HG02588 (cell line): ENCODE results near the gene TBC1D22A.

Experiments used
- ATAC-seq: cut with Tn5 transposase; IDR thresholded peaks from one replicate; pipeline ENCODE4 v1.9.1; 2021; ENCODE audit warnings: mild to moderate bottlenecking, moderate library complexity; ENCODE audit not compliant: unreplicated experiment

TBC1D22A gene

GRCh38 chr22:46983046-46983445 lies 220.6 kb downstream of the TBC1D22A start:
- no peak for ATAC-seq

DNA sequence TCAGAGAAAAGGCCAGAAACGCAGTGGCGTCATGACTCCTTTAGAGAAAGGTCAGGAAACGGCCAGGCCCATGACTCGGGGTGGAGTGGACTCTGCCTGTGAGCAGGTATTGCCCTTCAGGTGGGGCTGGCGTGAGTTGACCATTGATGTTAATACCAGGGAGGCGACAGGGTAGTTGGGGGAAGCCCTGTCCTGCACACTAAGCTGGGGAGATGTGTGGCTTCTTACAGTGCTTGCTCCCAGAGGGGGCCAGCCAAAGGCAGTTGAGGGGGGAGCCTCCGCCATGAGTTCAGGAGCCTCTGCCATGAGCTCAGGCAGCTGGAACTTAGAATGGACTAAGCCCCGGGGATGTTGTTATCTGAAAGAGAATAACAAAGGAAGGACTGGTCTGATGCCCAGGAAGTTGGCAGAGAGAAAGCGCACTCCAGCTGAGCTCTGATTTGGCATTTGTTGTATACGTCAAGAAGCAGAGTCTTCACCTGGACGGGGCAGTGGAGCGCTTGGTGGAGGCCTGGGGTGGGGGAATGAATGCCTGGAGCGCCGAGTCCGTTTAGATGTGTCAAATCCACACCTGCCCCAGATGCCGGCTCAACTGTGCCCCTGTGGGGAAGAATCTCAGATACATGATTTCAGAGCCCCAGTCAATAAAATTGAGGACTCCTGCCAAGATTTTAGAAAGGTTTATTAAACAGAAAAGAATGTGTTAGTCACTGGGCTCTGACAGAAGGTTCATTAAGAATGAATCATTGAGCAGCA lies 222.5 kb downstream of the TBC1D22A start:
- no peak for ATAC-seq

DNA sequence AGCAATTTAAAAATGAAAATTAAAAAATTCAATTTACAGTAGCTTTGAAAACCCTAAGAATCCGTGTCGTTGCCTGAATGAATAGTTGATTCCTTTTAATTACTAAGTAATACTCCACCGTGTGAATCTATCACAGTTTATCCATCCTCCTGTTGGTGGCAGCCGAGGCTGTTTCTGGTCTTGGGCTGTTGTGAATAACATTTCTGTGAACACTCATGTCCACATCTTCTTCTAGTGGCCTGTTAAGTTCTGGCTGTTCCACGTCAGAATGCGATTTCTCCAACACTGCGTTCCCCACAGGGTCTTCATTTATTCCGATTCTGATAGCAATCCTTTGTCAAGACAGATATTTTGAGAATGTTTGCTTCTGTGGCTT lies 223.0 kb downstream of the TBC1D22A start:
- ATAC-seq: no peak

- ATAC-seq: no peak
Observed at GRCh38 chr22:46986788-46987187, 224.3 kb downstream of the TBC1D22A start.

DNA sequence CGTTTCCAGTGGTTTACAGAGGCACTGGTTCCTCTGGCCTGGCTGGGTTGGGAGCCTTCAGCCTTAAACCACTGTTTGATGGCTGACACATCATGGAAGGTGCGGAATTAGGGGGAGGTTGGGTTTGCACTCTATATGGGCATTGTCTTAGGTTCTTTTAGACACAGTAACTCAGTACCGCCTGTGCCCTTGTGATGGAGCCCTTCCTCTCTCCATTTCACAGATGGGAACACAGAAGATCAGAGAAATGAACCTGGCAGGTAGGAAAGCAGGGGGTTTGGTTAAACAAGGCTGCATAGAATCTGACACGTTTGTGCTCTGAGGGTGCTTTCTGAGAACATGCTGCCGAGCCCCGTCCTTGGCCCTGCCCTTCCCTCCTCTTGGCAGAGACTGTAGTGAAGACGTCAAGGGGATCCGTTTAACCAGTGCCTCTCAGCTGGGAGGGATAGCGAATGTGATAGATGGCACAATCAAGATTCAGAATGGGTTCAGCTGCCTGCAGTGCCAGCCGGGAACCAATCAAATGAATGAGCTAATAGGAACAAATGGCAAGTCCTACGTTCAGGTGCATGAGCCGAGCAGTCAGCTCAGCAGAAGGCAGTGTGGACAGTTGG lies 228.6 kb downstream of the TBC1D22A start:
- no peak for ATAC-seq

- ATAC-seq: no peak
Observed at GRCh38 chr22:46991666-46992065, 229.2 kb downstream of the TBC1D22A start.

GRCh38 chr22:46992121-46992731 lies 229.8 kb downstream of the TBC1D22A start:
- no peak for ATAC-seq

DNA sequence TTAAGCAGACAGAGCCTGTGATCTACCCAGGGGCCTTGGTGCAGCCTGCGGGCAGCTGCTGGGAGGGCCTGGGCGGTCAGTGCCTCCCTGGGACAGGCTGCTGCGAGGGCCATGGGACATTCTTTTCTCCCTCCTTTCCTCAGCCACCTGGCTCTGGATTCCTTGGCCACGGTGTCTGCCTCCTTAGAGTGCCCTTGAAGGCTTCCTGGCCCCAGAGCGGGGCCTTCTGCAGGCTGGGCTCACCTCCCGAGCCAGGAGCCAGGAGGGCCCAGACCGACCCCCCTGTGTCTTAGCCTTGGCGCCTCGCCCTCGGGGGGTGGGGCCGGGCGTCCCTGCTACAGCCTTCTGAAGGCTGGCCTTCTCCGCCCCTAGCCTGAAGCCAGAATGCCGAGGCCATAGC lies 231.2 kb downstream of the TBC1D22A start:
- ATAC-seq: no peak

DNA sequence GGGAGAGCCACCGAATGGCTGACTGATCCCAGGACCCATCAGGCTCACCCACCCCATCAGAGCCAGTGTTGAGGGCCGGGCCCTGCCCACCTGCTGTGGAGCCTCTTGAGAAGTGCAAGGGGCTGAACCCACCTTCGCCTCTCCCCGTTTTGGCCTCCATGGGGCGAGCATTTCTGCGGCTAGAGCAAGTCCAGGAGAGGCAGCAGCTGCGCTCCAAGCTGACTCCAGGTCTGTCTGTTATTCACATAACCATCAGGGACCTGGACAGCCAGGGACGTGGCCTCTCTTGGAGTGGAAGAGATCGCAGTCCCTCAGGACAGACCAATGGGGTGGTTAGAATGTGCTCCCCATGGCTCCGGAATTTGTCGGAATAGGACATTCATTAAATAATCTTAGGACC lies 231.8 kb downstream of the TBC1D22A start:
- no peak for ATAC-seq

GRCh38 chr22:46994983-46995382 lies 232.5 kb downstream of the TBC1D22A start:
- no peak for ATAC-seq

DNA sequence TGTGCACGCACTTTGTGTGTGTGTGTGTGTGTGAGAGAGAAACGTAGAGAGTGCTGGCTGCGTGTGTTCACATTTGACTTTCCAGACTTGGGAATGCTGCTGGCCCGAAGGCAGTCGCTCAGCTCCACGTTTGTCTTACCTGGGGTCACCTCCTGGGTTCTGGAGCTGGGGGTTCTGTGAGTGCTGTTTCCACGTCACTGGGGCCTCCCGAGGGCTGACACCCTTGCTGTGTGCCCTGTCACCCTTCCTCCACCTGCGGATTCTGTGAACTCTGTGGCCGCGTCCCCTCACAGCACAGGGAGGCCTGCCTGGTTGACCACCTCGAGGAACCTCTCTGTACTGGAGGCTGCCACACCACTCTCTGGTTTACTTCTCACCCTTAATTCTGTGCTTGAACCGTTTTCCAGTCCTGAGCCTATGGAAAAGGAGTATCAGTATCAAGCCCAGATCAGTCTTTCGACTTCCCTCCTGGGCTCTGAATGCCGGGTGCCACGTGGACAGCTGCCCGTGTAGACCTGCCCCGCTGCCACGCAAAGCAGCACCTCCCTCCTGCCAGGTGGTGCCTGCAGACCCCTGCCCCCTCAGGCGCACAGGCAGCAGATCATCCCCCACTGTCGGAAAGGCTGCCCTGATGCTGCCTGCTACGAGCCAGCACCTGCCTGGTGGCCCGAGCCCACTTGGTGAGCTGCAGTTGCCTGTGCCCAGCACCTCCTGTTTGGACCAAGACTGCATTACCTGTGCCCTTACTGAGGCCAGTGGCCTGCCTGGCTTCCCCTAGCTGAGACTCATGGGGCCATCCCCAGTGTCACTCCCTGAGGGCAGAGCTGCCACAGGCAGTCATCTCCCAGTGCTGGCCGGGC lies 233.3 kb downstream of the TBC1D22A start:
- ATAC-seq: no peak

DNA sequence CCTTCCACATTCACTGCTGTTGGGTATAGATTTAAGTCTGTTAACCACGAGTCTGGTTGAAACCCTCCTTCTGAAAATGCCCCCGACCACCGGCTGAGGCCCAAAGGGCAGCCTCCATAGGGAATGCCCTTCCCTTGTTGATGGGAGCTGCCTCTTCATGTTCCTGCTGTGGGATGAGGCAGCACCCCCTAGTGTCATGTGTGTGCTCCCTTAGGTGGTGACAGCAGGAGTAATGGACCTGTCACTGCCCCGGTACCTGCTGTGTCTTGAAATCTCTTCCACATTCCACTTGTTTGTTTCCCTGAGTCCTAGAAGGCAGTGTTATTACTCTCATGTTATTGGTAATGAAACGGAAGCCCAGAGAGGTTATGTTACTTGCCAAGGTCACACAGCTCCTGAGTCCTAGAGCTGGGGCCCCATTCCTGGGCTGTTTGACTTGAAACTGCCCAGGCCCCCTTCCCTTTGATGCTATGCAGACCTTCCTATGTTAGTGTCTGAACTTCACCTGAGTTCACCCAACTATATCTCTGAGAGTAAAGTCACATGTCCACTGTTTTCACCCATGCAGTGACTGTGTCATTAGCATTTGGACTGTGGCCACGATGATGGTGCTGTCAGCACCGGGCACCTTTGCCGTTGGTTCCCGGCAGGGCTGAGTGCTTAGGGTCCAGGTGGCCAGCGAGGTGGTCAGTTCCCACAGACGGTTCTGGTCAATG lies 234.3 kb downstream of the TBC1D22A start:
- ATAC-seq: no peak

DNA sequence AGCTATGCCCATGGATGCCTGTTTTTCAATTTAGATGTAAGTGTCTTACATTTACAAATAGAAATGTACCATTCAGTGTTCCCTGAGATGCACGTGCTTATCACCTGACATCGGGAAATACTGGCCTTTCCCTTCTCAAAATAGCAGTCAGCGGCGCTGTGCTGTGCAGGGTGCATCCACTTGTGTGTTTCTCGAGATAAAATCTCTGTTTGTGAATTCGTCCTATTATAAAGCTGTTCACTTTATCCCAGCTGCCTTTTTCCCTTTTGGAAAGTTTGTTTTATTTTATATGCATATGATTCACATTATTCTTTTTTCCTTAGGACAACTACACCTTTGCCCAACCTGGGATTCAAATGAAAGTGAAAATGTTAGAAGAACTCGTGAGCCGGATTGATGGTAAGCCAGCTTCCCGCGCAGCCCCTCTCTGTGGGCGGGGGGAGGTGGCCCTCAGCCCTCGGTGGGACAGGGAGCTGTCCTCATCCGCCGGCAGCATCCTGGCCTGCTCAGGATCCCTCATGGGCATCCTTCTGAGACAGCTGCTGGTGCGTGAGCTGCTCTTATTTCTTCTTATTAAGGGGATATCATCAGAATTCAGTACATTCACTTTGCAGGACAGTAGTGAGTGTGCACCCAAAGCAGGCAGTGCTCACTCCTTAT lies 235.0 kb downstream of the TBC1D22A start:
- no peak for ATAC-seq

DNA sequence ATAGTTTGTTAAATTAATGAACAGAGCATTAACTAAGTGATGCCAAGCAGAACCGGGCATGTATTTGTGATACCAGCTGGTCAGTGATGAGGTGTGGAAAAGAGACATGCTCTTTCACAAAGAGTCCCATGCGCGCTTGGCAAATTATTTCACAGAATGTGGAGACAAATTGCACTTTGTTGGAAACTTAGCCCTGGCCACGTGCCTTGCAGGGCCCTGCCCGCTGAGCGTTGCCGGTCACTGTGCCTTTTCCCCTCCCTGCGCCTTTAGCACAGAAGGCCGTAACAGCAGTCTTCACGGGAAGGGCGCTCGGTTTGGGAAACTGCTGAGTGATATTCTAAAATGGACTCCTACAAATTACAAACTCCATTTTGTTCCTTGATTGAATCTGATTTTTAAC lies 235.9 kb downstream of the TBC1D22A start:
- no peak for ATAC-seq

- no peak for ATAC-seq
Observed at GRCh38 chr22:47000256-47000655, 237.8 kb downstream of the TBC1D22A start.

- no peak for ATAC-seq
Observed at GRCh38 chr22:47000888-47001287, 238.4 kb downstream of the TBC1D22A start.

DNA sequence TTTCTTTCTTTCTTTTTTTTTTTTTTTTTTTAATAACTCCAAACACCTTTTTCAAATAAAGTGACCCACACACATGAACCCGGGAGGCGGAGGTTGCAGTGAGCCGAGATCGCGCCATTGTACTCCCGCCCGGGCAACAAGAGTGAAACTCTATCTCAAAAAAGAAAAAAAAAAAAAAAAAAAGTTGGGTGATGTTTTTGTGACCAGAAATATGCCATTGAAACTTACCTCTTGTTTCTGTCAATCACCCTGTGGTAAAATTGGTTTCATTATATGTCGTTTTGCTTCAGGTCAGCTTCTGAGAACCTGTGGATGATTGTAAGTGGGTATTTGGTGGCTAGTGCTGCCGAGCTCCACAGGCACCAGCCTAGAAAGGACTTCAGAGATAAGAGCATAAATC lies 238.8 kb downstream of the TBC1D22A start:
- no peak for ATAC-seq

DNA sequence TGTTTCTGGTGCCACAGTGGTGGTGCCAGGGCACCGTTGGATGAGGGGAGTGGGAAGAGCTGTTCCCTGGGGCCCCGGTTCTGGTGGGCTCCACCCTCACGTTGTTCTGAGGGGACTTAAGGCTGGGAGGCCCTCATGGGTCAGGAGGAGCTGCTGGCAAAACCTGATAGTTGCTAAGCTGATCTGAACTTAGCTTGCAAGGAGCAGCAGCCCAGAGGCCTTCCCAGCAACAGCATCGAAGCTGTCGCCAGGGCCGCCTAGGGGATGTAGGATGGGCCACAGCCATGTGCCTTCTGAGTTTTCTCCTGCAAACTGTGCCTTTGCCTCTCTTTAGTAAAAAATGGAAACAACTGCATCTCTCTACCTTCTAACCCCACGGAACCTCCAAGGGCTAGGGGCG lies 240.2 kb downstream of the TBC1D22A start:
- ATAC-seq: no peak

GRCh38 chr22:47005506-47006408 lies 243.3 kb downstream of the TBC1D22A start:
- no peak for ATAC-seq
